ENCODE measurements around the gene SMIM24.
"Not testable (repeated sequence)": the region's sequence is repeated elsewhere in the genome, so short reads cannot be mapped to it uniquely, and the experiment has no call there.

DNA sequence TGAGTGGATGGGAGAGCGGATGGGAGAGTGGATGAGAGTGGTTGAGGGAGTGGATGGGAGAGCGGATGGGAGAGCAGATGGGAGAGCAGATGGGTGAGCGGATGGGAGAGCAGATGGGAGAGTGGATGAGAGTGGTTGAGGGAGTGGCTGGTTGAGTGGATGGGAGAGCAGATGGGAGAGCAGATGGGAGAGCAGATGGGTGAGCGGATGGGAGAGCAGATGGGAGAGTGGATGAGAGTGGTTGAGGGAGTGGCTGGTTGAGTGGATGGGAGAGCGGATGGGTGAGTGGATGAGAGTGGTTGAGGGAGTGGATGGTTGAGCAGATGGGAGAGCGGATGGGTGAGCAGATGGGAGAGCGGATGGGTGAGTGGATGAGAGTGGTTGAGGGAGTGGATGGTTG is 49.0 kb upstream of the SMIM24 start:
- TF ChIP-seq, protein P1, sequence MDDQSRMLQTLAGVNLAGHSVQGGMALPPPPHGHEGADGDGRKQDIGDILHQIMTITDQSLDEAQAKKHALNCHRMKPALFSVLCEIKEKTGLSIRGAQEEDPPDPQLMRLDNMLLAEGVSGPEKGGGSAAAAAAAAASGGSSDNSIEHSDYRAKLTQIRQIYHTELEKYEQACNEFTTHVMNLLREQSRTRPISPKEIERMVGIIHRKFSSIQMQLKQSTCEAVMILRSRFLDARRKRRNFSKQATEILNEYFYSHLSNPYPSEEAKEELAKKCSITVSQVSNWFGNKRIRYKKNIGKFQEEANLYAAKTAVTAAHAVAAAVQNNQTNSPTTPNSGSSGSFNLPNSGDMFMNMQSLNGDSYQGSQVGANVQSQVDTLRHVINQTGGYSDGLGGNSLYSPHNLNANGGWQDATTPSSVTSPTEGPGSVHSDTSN (IDR thresholded peaks at IDR 0.05), result not testable (repeated sequence)
- not testable (repeated sequence) for TF ChIP-seq RAD21 (conservative IDR thresholded peaks at IDR 0.05 in 1 of 2, IDR thresholded peaks at IDR 0.05 in 1 of 2); POLR2A (IDR thresholded peaks at IDR 0.05; ENCODE audit: low read length); EP300 (IDR thresholded peaks at IDR 0.05); SMC3 (IDR thresholded peaks at IDR 0.05)
- TF ChIP-seq, protein P2, sequence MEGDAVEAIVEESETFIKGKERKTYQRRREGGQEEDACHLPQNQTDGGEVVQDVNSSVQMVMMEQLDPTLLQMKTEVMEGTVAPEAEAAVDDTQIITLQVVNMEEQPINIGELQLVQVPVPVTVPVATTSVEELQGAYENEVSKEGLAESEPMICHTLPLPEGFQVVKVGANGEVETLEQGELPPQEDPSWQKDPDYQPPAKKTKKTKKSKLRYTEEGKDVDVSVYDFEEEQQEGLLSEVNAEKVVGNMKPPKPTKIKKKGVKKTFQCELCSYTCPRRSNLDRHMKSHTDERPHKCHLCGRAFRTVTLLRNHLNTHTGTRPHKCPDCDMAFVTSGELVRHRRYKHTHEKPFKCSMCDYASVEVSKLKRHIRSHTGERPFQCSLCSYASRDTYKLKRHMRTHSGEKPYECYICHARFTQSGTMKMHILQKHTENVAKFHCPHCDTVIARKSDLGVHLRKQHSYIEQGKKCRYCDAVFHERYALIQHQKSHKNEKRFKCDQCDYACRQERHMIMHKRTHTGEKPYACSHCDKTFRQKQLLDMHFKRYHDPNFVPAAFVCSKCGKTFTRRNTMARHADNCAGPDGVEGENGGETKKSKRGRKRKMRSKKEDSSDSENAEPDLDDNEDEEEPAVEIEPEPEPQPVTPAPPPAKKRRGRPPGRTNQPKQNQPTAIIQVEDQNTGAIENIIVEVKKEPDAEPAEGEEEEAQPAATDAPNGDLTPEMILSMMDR (IDR thresholded peaks at IDR 0.05), result not testable (repeated sequence)

Data from A549 (cell line).